ENCODE data around the gene SEMA3A. TPM values are rescaled to one million over a fixed set of nuclear protein-coding genes. Genes with fewer than 3 reads are reported as not detected.
"Not testable (repeated sequence)": the region's sequence is repeated elsewhere in the genome, so short reads cannot be mapped to it uniquely, and the experiment has no call there.

The SEMA3A gene
- total RNA-seq, 2 experiments from 2014 or later: not detected

DNA sequence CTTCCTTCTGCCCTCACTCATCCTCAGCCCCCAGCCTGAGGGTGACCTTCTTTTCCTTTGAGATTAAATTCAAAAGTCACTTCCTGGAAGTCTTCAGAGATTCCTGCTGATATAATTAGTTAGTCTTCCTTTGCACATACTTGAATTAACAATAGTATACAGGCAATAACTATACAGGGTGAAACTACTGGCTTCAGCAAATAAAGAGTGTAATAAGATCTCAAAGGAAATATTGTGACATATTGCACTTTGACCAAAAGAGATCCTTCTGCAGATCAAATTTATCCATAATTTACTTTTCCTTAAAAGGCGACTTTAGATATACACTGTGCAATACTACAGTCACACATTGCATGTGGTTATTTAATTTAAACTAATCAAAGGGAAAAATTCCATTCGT lies 123.8 kb downstream of the SEMA3A start:
- no TSS peak for BruUV-seq (replicated peaks)
- Histone ChIP-seq H3K27ac (ENCODE audit: low read depth, low read length, poor library complexity, severe bottlenecking) (no peak overlapping the region), H3K4me3 (ENCODE audit: low read depth, low read length, poor library complexity, severe bottlenecking) (no peak overlapping the region), H2AFZ (ENCODE audit: low read length) (no peak overlapping the region), H3K4me2 (ENCODE audit: low read length) (no peak overlapping the region), H3K9me2 (ENCODE audit: insufficient read depth, low read length) (no peaks in the 10 kb centered on the region), H3K9me3 (ENCODE audit: low read length) (no peaks in the 10 kb centered on the region), H3K36me3 (ENCODE audit: insufficient read depth, low read length) (no peaks in the 10 kb centered on the region), H4K20me1 (ENCODE audit: insufficient read depth, low read length) (no peaks in the 10 kb centered on the region), H3K79me2 (ENCODE audit: insufficient read depth, low read depth, low read length) (no peaks in the 10 kb centered on the region), H3K4me1 (ENCODE audit: insufficient read depth, low read length, poor library complexity, severe bottlenecking) (no peaks in the 10 kb centered on the region)
- ChIA-PET CTCF (ENCODE audit: unreplicated experiment) (no interaction called here), POLR2A (no interaction called here)
- intact Hi-C loops (cut with micrococcal nuclease; ENCODE audit: unreplicated experiment): no loop called here
- no peak for DNase-seq (ENCODE audit: low spot score)
- TF ChIP-seq EZH2phosphoT487 (IDR thresholded peaks at IDR 0.05; ENCODE audit: borderline replicate concordance, low read depth, low read length): no peak

DNA sequence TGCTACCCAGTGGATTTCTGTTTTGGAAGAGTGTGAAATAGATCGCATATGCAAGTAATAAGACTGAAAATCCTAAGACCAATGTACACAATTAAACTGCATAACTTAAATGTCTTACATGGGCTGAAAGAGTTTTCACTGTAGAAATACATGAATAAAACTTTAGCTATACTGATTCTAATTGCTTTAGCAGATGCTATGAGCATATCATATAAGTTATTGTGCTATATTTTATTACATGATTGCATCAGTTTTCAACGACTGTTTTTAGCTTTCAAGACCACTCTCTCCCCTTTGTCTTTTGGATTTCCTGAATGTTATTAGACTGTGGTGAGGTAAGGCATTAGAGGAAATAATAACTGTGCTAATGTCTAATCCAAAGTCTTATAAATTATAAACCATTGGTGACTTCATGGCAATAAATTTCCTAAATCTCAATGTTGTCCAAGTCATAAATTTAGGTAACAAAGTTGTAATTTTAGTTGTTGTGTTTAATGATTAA lies 124.5 kb downstream of the SEMA3A start:
- Histone ChIP-seq H3K4me2 (ENCODE audit: low read length) (no peak overlapping the region), H4K20me1 (ENCODE audit: insufficient read depth, low read length) (no peaks in the 10 kb centered on the region), H3K4me3 (ENCODE audit: low read depth, low read length, poor library complexity, severe bottlenecking) (no peak overlapping the region), H3K79me2 (ENCODE audit: insufficient read depth, low read depth, low read length) (no peaks in the 10 kb centered on the region), H3K9me2 (ENCODE audit: insufficient read depth, low read length) (no peaks in the 10 kb centered on the region), H3K27ac (ENCODE audit: low read depth, low read length, poor library complexity, severe bottlenecking) (no peak overlapping the region), H2AFZ (ENCODE audit: low read length) (no peak overlapping the region), H3K36me3 (ENCODE audit: insufficient read depth, low read length) (no peaks in the 10 kb centered on the region), H3K4me1 (ENCODE audit: insufficient read depth, low read length, poor library complexity, severe bottlenecking) (no peaks in the 10 kb centered on the region), H3K9me3 (ENCODE audit: low read length) (no peaks in the 10 kb centered on the region)
- no TSS peak for BruUV-seq (replicated peaks)
- TF ChIP-seq, protein P1, sequence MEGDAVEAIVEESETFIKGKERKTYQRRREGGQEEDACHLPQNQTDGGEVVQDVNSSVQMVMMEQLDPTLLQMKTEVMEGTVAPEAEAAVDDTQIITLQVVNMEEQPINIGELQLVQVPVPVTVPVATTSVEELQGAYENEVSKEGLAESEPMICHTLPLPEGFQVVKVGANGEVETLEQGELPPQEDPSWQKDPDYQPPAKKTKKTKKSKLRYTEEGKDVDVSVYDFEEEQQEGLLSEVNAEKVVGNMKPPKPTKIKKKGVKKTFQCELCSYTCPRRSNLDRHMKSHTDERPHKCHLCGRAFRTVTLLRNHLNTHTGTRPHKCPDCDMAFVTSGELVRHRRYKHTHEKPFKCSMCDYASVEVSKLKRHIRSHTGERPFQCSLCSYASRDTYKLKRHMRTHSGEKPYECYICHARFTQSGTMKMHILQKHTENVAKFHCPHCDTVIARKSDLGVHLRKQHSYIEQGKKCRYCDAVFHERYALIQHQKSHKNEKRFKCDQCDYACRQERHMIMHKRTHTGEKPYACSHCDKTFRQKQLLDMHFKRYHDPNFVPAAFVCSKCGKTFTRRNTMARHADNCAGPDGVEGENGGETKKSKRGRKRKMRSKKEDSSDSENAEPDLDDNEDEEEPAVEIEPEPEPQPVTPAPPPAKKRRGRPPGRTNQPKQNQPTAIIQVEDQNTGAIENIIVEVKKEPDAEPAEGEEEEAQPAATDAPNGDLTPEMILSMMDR (conservative IDR thresholded peaks at IDR 0.05; ENCODE audit: low read length): no peak
- TF ChIP-seq EZH2phosphoT487 (IDR thresholded peaks at IDR 0.05; ENCODE audit: borderline replicate concordance, low read depth, low read length): no peak
- intact Hi-C loops (cut with micrococcal nuclease; ENCODE audit: unreplicated experiment): no loop called here
- DNase-seq (ENCODE audit: low spot score): no peak
- ChIA-PET POLR2A (no interaction called here), CTCF (ENCODE audit: unreplicated experiment) (no interaction called here)

DNA sequence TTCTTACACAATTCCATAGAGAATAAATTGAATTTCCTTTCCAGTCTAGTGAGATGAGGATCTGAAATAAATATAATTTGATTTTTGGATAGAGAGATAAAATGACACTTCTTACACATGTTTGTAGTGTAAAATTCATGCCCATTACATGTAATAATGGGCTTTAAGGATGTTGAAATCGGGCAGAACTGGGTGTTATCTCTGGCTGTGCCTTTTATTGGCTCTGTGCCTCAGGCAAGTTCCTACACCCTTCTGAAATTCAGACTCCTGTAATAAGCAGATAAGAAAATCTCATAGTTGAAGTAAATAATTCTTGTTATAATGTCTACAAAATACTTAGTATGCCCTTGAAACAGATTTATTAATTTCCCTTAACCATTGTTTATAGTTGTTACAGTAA lies 125.6 kb downstream of the SEMA3A start:
- no peak for TF ChIP-seq EZH2phosphoT487 (IDR thresholded peaks at IDR 0.05; ENCODE audit: borderline replicate concordance, low read depth, low read length)
- TF ChIP-seq, protein P1 (conservative IDR thresholded peaks at IDR 0.05; ENCODE audit: low read length): no peak
- POLR2A ChIA-PET: no interaction called here
- no peaks in the 10 kb centered on the region for H3K9me3 ChIP-seq (ENCODE audit: low read length)
- no peak for DNase-seq (ENCODE audit: low spot score)
- H3K36me3 ChIP-seq (ENCODE audit: insufficient read depth, low read length): no peaks in the 10 kb centered on the region
- no TSS peak for BruUV-seq (replicated peaks)
- H3K4me2 ChIP-seq (ENCODE audit: low read length): no peak overlapping the region
- H3K27ac ChIP-seq (ENCODE audit: low read depth, low read length, poor library complexity, severe bottlenecking): no peak overlapping the region
- no peaks in the 10 kb centered on the region for H3K79me2 ChIP-seq (ENCODE audit: insufficient read depth, low read depth, low read length)
- CTCF ChIA-PET (ENCODE audit: unreplicated experiment): no interaction called here
- no peaks in the 10 kb centered on the region for H3K9me2 ChIP-seq (ENCODE audit: insufficient read depth, low read length)
- intact Hi-C loops (cut with micrococcal nuclease; ENCODE audit: unreplicated experiment): no loop called here
- H3K4me1 ChIP-seq (ENCODE audit: insufficient read depth, low read length, poor library complexity, severe bottlenecking): no peaks in the 10 kb centered on the region
- H3K4me3 ChIP-seq (ENCODE audit: low read depth, low read length, poor library complexity, severe bottlenecking): no peak overlapping the region
- H4K20me1 ChIP-seq (ENCODE audit: insufficient read depth, low read length): no peaks in the 10 kb centered on the region
- no peak overlapping the region for H2AFZ ChIP-seq (ENCODE audit: low read length)

DNA sequence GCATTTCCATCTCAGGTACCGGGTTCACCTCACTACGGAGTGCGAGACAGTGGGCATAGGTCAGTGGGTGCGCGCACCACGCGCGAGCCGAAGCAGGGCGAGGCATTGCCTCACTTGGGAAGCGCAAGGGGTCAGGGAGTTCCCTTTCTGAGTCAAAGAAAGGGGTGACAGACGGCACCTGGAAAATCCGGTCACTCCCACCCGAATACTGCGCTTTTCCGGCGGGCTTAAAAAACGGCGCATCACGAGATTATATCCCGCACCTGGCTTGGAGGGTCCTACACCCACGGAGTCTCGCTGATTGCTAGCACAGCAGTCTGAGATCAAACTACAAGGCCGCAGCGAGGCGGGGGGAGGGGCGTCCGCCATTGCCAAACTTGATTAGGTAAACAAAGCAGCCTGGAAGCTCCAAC lies 132.1 kb downstream of the SEMA3A start:
- H3K79me2 ChIP-seq (ENCODE audit: insufficient read depth, low read depth, low read length); H3K27ac ChIP-seq (ENCODE audit: low read depth, low read length, poor library complexity, severe bottlenecking); H3K4me1 ChIP-seq (ENCODE audit: insufficient read depth, low read length, poor library complexity, severe bottlenecking); CTCF ChIA-PET (ENCODE audit: unreplicated experiment); H3K9me3 ChIP-seq (ENCODE audit: low read length); H3K9me2 ChIP-seq (ENCODE audit: insufficient read depth, low read length); H3K4me3 ChIP-seq (ENCODE audit: low read depth, low read length, poor library complexity, severe bottlenecking); DNase-seq (ENCODE audit: low spot score); intact Hi-C loops (cut with micrococcal nuclease; ENCODE audit: unreplicated experiment); H3K4me2 ChIP-seq (ENCODE audit: low read length); H2AFZ ChIP-seq (ENCODE audit: low read length); H3K36me3 ChIP-seq (ENCODE audit: insufficient read depth, low read length); BruUV-seq (replicated peaks); H4K20me1 ChIP-seq (ENCODE audit: insufficient read depth, low read length); POLR2A ChIA-PET: not testable (repeated sequence)

Data from OCI-LY7 (cell line).